DND-41 (cell line): Measurements from ENCODE around the gene ITFG1.

ENCODE experiments used
- CTCF ChIP-seq: IDR thresholded peaks from 2 replicates; pipeline ENCODE4 v1.5.1; 2012; ENCODE audit warnings: borderline replicate concordance, low read length, moderate library complexity, mild to moderate bottlenecking; ENCODE audit not compliant: poor library complexity, severe bottlenecking; ENCODE audit errors: extremely low read depth
- EZH2 ChIP-seq: IDR thresholded peaks from 3 replicates; pipeline ENCODE4 v1.6.1; 2012; ENCODE audit warnings: borderline replicate concordance, low read depth, mild to moderate bottlenecking, moderate library complexity, low read length, inconsistent platforms; ENCODE audit not compliant: severe bottlenecking

- TF ChIP-seq CTCF: no peak
- no peak for TF ChIP-seq EZH2
Measured at GRCh38 chr16:47413041-47413440, 47.8 kb downstream of the ITFG1 start.
